Pancreas (tissue), 10 donors: Measurements from ENCODE around the gene KATNA1. TPM values are rescaled to one million over a fixed set of nuclear protein-coding genes. Genes with fewer than 3 reads are reported as not detected.
"Not testable (repeated sequence)": the region's sequence is repeated elsewhere in the genome, so short reads cannot be mapped to it uniquely, and the experiment has no call there.

Source experiments
- ATAC-seq, 4 donors: fragments of 200-7000 bp; cut with Tn5 transposase; one replicate each; pipeline versions ENCODE4 v1.8.0 to v1.9.1; 2020; ENCODE audit warnings: mild to moderate bottlenecking in 4 of 4, moderate library complexity in 4 of 4
- DNase-seq, 6 donors: peaks; one replicate each; pipeline ENCODE4 v3.0.0-alpha.2; 2020
- FAIRE-seq: peaks from 2 replicates; lab custom pipeline; 2012; peaks lifted over from hg19 to GRCh38; lab: Jason Lieb, UNC
- H3K27ac ChIP-seq, 4 donors: fragments of 200-600 bp; sonication (generic); 1 replicate in 3 of 4; 2 replicates in 1 of 4; pipeline versions ENCODE4 v1.5.0 to v1.8.0; 2020
- H3K27me3 ChIP-seq, 4 donors: fragments of 200-600 bp; one replicate each; pipeline ENCODE4 v1.8.0; 2021
- H3K36me3 ChIP-seq, 3 donors: fragments of 200-600 bp; sonication (generic) in 1 of 3; one replicate each; pipeline versions ENCODE4 v1.5.0 to v1.8.0; 2020 to 2021
- H3K4me1 ChIP-seq, 3 donors: fragments of 200-600 bp; one replicate each; pipeline ENCODE4 v1.8.0; 2021
- H3K4me3 ChIP-seq, 4 donors: fragments of 200-600 bp; sonication (generic) in 2 of 4; one replicate each; pipeline versions ENCODE4 v1.5.0 to v1.8.0; 2020 to 2021
- H3K9me3 ChIP-seq, 4 donors: fragments of 200-600 bp; one replicate each; pipeline ENCODE4 v1.8.0; 2021
- WGBS, 2 donors: extraction: QIAGEN DNeasy Blood & Tissue Kit; methylation state at CpG; one replicate each; pipeline ENCODE4 v1.1.7; 2013; 5-methylcytosine and 5-hydroxymethylcytosine counted together
- intact Hi-C, 3 donors: fragments of 100-400 bp; cut with DNase I; formaldehyde crosslinking; loops; one replicate each; pipeline versions ENCODE4 v1.11.1 to v1.14.2; 2022
- polyA plus RNA-seq, 2 donors: library from polyadenylated mRNA; stranded (reverse); fragments of 200-250 nt; gene quantifications; one replicate each; pipeline ENCODE4 v1.2.3, GENCODE V29; 2013
- total RNA-seq, 6 donors: library from RNA; stranded (reverse); fragmentation: NEBNext Ultra II Directional in 4 of 6; extraction: Animal tissue kit (Norgen Biotek cat#: 25700) in 4 of 6; gene quantifications; one replicate each; pipeline versions ENCODE4 v1.2.1 to v1.2.4, GENCODE V29; 2021 to 2023
- TF ChIP-seq, protein P1 (sequence below), 4 donors: fragments of 200-600 bp; sonication (generic) in 3 of 4; IDR thresholded peaks; one replicate each; pipeline versions ENCODE4 v1.5.0 to v1.8.0; 2021; ENCODE audit warnings: antibody characterized with exemption in 4 of 4
- donor health status: healthy with polysubstance abuse.
- donor health status: DM: no; HTN: no; CAD: no; lungs with moderate emphysema.
- donor health status: DM: no; HTN: no; CAD: no.
- donor health status: control.
- donor health status: control.
- donor health status: Bipolar disorder and iron deficiency.
- donor health status: DM: yes; HTN: yes; CAD: no.
- donor health status: DM: no; HTN: no; CAD: no.
- donor health status: DM: no; HTN: no; CAD: no.
- donor health status: DM: yes; HTN: yes; CAD: no.

KATNA1 gene
- total and polyA plus RNA-seq, 8 donors: 3.5 to 7.7 (median 4.8) TPM

DNA sequence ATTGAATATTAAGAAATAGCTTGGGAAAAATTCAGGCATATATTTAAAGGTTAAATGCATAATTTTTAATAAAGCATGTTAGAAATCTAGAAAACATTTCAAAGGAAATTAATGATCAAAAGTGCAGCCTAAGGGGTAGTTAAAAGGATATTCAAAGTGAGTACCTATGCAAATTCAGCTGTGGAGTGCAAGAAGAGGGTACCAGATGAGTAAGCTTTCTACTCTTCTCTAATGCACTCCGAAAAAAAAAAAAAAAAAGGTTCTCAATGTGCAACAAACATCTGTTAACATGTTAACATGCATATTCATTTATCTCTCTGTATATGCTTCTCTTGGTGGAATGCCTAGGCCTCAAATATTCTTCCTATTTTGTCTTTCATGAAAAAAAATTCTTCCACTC, 32.0 kb upstream of the KATNA1 start:
- Histone ChIP-seq H3K27me3 (no peaks in the 10 kb centered on the region), H3K9me3 (no peaks in the 10 kb centered on the region), H3K36me3 (peaks cover 0 to 23% (median 6%) of the 10 kb centered on the region in 3 donors), H3K4me3 (no peak overlapping the region), H3K4me1 (no peaks in the 10 kb centered on the region), H3K27ac (no peak overlapping the region)
- 67 to 75% methylated on average over 1 of the region's 1 CpG for WGBS, 2 donors
- no peak for FAIRE-seq
- TF ChIP-seq, protein P1, sequence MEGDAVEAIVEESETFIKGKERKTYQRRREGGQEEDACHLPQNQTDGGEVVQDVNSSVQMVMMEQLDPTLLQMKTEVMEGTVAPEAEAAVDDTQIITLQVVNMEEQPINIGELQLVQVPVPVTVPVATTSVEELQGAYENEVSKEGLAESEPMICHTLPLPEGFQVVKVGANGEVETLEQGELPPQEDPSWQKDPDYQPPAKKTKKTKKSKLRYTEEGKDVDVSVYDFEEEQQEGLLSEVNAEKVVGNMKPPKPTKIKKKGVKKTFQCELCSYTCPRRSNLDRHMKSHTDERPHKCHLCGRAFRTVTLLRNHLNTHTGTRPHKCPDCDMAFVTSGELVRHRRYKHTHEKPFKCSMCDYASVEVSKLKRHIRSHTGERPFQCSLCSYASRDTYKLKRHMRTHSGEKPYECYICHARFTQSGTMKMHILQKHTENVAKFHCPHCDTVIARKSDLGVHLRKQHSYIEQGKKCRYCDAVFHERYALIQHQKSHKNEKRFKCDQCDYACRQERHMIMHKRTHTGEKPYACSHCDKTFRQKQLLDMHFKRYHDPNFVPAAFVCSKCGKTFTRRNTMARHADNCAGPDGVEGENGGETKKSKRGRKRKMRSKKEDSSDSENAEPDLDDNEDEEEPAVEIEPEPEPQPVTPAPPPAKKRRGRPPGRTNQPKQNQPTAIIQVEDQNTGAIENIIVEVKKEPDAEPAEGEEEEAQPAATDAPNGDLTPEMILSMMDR (IDR thresholded peaks at IDR 0.05): no peak
- intact Hi-C loops: no loop called here
- no peak for DNase-seq
- no peak for ATAC-seq

- H3K4me1 ChIP-seq, ATAC-seq, H3K9me3 ChIP-seq, H3K4me3 ChIP-seq, DNase-seq, intact Hi-C loops, FAIRE-seq, H3K27ac ChIP-seq, H3K27me3 ChIP-seq: not testable (repeated sequence)
- H3K36me3 ChIP-seq: peaks cover 0 to 28% (median 16%) of the 10 kb centered on the region in 3 donors
Measured at GRCh38 chr6:149672265-149672664, 23.8 kb upstream of the KATNA1 start.

- TF ChIP-seq, protein P1 (IDR thresholded peaks at IDR 0.05): no peak
- H3K36me3 ChIP-seq: peaks cover 0 to 18% (median 0%) of the 10 kb centered on the region in 3 donors
- ATAC-seq (no peak), DNase-seq (no peak), FAIRE-seq (no peak)
- WGBS, 2 donors: 91 to 96% methylated on average over 4 of the region's 4 CpGs
- no peak overlapping the region for H3K4me3 ChIP-seq
- intact Hi-C loops: no loop called here
- H3K9me3 ChIP-seq: no peaks in the 10 kb centered on the region
- no peaks in the 10 kb centered on the region for H3K27me3 ChIP-seq
- no peak overlapping the region for H3K27ac ChIP-seq
- H3K4me1 ChIP-seq: no peaks in the 10 kb centered on the region
Measured at GRCh38 chr6:149660028-149660427, 11.5 kb upstream of the KATNA1 start.

DNA sequence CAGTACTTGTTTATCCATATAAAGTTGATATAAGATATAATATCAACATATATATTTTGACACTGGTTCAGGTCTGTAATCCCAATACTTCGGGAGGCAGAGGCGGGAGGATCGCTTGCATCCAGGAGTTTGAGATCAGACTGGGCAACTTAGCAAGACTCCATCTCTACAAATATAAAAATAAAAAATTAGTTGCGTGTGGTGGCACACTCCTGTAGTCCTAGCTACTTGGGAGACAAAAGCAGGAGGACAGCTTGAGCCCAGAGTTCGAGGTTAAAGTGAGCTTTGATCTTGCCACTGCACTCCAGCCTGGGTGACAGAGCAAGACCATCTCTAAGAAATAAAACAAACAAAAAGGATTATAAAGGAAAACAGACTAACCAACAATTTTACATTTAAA, 8.9 kb upstream of the KATNA1 start:
- no peak overlapping the region for H3K4me3 ChIP-seq
- FAIRE-seq (no peak), DNase-seq (no peak), ATAC-seq (no peak)
- H3K4me1 ChIP-seq: no peaks in the 10 kb centered on the region
- no peak overlapping the region for H3K27ac ChIP-seq
- TF ChIP-seq, protein P1 (IDR thresholded peaks at IDR 0.05): no peak
- no peaks in the 10 kb centered on the region for H3K9me3 ChIP-seq
- intact Hi-C loops: no loop called here
- H3K27me3 ChIP-seq: no peaks in the 10 kb centered on the region
- 96 to 98% methylated on average over 5 of the region's 5 CpGs for WGBS, 2 donors
- peaks cover 0 to 12% (median 0%) of the 10 kb centered on the region in 3 donors for H3K36me3 ChIP-seq

DNA sequence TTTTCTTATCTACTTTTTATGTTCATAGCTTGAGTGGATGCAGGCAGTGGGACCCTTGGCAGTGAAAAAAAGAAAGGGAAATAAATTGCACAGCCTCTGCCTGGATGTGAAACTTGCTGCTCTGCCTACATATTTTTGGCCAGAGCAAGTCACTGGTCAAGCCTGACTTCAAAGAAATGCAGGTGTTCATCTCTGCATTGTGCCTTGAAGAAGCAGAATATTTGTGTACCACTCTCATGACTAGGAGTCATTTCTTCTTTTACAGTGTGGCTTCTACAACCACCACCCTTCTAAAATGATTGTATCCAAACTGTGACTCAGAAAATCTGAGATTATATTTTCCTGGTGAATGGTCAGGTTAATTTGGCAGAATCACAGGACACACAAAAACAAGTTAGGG, 2.5 kb upstream of the KATNA1 start:
- ATAC-seq (no peak), DNase-seq (no peak), FAIRE-seq (no peak)
- no peaks in the 10 kb centered on the region for H3K9me3 ChIP-seq
- H3K27ac ChIP-seq: no peak overlapping the region
- peaks cover 0 to 14% (median 11%) of the 10 kb centered on the region in 3 donors for H3K4me1 ChIP-seq
- intact Hi-C loops: no loop called here
- TF ChIP-seq, protein P1 (IDR thresholded peaks at IDR 0.05): no peak
- no peak overlapping the region for H3K4me3 ChIP-seq
- no peaks in the 10 kb centered on the region for H3K27me3 ChIP-seq
- no peaks in the 10 kb centered on the region for H3K36me3 ChIP-seq
